ENCODE data around the gene DBN1. TPM values are rescaled to one million over a fixed set of nuclear protein-coding genes. Genes with fewer than 3 reads are reported as not detected.

The DBN1 gene
- total RNA-seq, 1 experiment from 2014 or later, result 218 TPM

DNA sequence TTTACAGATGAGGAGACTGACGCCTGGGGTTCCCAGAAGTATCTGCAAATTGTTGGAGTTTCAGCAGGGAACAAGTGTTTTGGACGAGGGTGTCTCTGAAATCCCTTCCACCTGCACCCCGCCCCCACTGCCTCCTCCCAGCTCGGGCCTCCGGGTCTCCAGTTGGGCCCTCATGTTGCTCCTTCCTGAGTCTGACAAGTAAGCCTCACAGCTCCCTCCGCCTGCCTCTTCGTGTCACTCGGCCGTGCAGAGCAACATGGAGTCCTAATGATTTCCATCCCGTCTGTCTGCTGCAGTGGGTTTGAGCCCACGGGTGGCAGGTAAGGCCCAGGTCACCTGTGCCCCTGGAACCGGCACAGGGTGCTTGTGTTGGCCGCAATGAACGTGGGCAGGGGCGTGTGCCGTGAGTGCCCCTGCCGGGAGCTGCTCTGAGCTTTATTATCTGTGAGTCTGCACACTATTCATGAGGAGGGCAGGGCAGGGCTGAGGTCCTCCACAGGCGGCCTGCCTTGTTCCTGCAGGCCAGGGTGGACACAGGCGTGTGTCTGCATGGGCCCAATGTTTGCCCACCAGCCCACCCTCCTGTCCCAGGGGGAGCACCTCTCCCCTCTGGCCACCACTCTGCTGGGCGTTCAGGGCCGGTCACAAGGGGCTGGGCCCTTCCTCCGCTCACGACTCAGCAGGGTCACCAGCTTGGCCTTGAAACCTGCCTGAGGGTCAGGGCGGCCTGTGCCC, 30.1 kb upstream of the DBN1 start:
- intact Hi-C loops (cut with micrococcal nuclease; ENCODE audit: unreplicated experiment), result no loop called here
- no peak overlapping the region for H3K4me3 Mint-ChIP-seq (ENCODE audit: low read depth, unreplicated experiment)
- peaks cover 12% of the 10 kb centered on the region for H3K27me3 Mint-ChIP-seq (ENCODE audit: unreplicated experiment)
- BruUV-seq (replicated peaks), result no TSS peak
- peaks cover 16% of the 10 kb centered on the region for H3K36me3 Mint-ChIP-seq (ENCODE audit: insufficient read depth, unreplicated experiment)
- no peak for DNase-seq
- H3K9me3 Mint-ChIP-seq (ENCODE audit: low read depth, unreplicated experiment), result no peaks in the 10 kb centered on the region
- TF ChIP-seq, protein P1, sequence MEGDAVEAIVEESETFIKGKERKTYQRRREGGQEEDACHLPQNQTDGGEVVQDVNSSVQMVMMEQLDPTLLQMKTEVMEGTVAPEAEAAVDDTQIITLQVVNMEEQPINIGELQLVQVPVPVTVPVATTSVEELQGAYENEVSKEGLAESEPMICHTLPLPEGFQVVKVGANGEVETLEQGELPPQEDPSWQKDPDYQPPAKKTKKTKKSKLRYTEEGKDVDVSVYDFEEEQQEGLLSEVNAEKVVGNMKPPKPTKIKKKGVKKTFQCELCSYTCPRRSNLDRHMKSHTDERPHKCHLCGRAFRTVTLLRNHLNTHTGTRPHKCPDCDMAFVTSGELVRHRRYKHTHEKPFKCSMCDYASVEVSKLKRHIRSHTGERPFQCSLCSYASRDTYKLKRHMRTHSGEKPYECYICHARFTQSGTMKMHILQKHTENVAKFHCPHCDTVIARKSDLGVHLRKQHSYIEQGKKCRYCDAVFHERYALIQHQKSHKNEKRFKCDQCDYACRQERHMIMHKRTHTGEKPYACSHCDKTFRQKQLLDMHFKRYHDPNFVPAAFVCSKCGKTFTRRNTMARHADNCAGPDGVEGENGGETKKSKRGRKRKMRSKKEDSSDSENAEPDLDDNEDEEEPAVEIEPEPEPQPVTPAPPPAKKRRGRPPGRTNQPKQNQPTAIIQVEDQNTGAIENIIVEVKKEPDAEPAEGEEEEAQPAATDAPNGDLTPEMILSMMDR (IDR thresholded peaks at IDR 0.05; ENCODE audit: unreplicated experiment), result no peak
- no peak overlapping the region for H3K27ac Mint-ChIP-seq (ENCODE audit: unreplicated experiment)
- CTCF ChIA-PET, result interaction anchor here (1.6 kb wide), 1 partner anchor 46 kb away, joined by 4 read pairs; no protein-coding TSS in a partner anchor
- peaks cover 14% of the 10 kb centered on the region for H3K4me1 Mint-ChIP-seq (ENCODE audit: low read depth, unreplicated experiment)

DNA sequence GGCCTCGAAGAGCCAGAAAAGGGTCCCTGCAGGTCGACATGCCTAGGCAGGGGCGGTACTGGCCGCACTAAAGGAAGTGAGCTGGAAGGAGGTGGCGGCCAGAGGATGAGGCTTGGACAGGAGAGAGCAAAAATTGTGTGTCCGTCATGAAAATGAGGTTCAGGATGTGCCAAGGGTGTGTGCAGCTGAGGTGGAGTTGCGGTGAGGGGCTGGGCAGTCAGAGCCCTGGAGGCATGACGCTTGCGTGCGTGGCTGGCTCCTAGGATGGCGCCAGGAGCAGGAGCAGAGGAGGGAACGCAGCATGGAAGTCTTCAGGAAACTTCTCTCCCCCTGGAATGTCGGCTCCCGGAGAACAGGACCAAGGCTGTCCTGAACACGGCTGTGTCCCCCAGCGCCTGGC, 29.5 kb upstream of the DBN1 start:
- intact Hi-C loops (cut with micrococcal nuclease; ENCODE audit: unreplicated experiment), result no loop called here
- CTCF ChIA-PET, result interaction anchor here (1.6 kb wide), 1 partner anchor 46 kb away, joined by 4 read pairs; no protein-coding TSS in a partner anchor

DNA sequence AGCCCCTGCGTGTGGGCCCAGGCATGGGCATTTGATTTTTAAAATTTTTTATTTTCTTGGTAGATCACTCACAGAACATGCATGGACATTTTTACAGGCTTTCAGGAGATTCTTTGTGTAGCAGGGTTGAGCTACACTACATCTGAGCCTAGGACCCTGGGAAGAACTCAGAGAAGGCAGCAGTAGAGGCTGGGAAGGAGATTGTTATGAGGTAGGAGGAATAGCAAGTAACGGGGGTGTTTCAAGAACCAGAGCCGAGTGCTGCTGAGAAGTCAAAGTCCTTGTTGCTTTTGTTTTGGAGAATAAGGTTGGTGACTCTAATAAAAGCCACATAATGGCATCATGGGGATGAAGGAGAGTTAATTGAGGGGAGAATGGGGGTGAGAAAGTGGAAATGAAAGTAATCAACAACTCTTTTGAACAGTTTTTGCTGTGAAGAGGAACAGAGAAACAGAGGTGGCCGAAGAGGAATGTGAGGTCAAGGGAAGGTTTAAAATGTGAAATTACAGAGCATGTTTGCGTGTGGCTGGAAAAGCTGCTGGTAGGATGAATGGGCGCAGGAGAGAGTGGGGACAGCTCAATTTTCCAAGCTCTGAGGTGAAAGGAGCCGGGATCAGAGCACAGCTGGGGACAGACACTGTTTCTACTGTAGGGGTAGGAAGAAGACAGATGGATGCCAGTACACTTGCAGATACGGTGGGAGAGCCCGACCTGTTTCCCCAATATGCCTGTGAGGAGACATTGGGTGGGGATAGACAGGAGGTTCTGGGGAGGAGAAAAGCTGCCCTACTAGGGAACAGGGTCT, 28.6 kb upstream of the DBN1 start:
- peaks cover 22% of the 10 kb centered on the region for H3K4me1 Mint-ChIP-seq (ENCODE audit: low read depth, unreplicated experiment)
- no peaks in the 10 kb centered on the region for H3K9me3 Mint-ChIP-seq (ENCODE audit: low read depth, unreplicated experiment)
- intact Hi-C loops (cut with micrococcal nuclease; ENCODE audit: unreplicated experiment), result loop anchor here (1.0 to 2.0 kb wide), 2 partner anchors 97 to 112 kb away; no protein-coding TSS in a partner anchor
- no peak for DNase-seq
- no peak overlapping the region for H3K4me3 Mint-ChIP-seq (ENCODE audit: low read depth, unreplicated experiment)
- CTCF ChIA-PET, result interaction anchor here (0.7 to 1.6 kb wide), 10 partner anchors 30 to 192 kb away, joined by 3 to 12 read pairs (median 4); no protein-coding TSS in a partner anchor
- TF ChIP-seq, protein P1 (IDR thresholded peaks at IDR 0.05; ENCODE audit: unreplicated experiment), result no peak
- BruUV-seq (replicated peaks), result no TSS peak
- H3K27ac Mint-ChIP-seq (ENCODE audit: unreplicated experiment), result no peak overlapping the region
- peaks cover 20% of the 10 kb centered on the region for H3K27me3 Mint-ChIP-seq (ENCODE audit: unreplicated experiment)
- peaks cover 21% of the 10 kb centered on the region for H3K36me3 Mint-ChIP-seq (ENCODE audit: insufficient read depth, unreplicated experiment)

More for the DNA sequence above, 29.5 kb upstream of the DBN1 start:
- TF ChIP-seq, protein P1 (IDR thresholded peaks at IDR 0.05; ENCODE audit: unreplicated experiment), result no peak
- H3K9me3 Mint-ChIP-seq (ENCODE audit: low read depth, unreplicated experiment), result no peaks in the 10 kb centered on the region
- peaks cover 19% of the 10 kb centered on the region for H3K27me3 Mint-ChIP-seq (ENCODE audit: unreplicated experiment)
- no peak overlapping the region for H3K4me3 Mint-ChIP-seq (ENCODE audit: low read depth, unreplicated experiment)
- peaks cover 21% of the 10 kb centered on the region for H3K36me3 Mint-ChIP-seq (ENCODE audit: insufficient read depth, unreplicated experiment)
- peaks cover 20% of the 10 kb centered on the region for H3K4me1 Mint-ChIP-seq (ENCODE audit: low read depth, unreplicated experiment)
- H3K27ac Mint-ChIP-seq (ENCODE audit: unreplicated experiment), result no peak overlapping the region
- BruUV-seq (replicated peaks), result no TSS peak
- DNase-seq, result no peak

DNA sequence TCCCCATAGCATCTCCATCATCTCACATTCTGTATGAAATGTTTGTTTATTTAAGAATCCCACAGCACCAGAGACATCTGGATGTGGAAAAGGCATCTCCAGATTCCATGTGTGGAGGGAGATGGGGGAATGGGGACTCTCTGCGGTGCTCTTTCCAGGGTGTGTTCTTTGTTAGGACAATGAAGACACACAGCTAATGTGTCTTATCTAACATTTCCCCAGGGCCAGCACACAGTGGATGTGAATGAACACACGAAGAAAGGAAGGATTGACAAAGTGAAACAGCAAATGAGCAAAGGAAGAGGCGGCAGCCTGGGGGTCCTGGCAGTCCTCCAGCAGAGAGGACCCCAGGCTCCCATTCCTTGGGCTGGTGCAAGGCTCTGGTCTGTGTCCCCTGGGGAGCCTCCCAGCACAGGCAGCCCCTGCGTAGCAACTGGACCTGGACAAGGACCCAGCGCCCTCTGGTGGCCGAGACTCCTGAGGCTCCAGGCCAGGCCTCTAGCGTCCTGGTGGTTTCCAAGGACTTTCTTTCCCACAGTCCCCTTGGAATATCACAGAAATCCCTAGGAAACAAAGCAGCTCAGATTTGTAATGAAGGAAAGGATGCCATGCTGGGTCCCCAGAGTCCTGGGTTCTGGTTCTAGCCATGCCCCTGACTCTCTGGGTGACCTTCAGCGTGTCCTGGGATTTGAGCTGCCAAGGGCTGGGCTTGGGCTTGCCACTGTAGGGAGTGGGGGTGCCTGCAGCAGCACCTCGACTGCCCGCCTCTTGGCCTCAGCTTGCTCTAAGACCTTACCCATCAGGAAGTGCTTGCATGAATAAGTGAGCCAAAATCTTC, 27.5 kb upstream of the DBN1 start:
- DNase-seq, result peak; percentile 97
- CTCF ChIA-PET, result interaction anchor here (0.6 to 1.5 kb wide), 13 partner anchors 28 to 414 kb away, joined by 3 to 12 read pairs (median 4); partner anchors contain the start of genes FGFR4 and GRK6
- Mint-ChIP-seq H3K27me3 (ENCODE audit: unreplicated experiment) (peaks cover 20% of the 10 kb centered on the region), H3K9me3 (ENCODE audit: low read depth, unreplicated experiment) (no peaks in the 10 kb centered on the region), H3K27ac (ENCODE audit: unreplicated experiment) (peak overlapping the region; percentile 47), H3K4me1 (ENCODE audit: low read depth, unreplicated experiment) (peaks cover 22% of the 10 kb centered on the region), H3K36me3 (ENCODE audit: insufficient read depth, unreplicated experiment) (peaks cover 31% of the 10 kb centered on the region), H3K4me3 (ENCODE audit: low read depth, unreplicated experiment) (no peak overlapping the region)
- intact Hi-C loops (cut with micrococcal nuclease; ENCODE audit: unreplicated experiment), result loop anchor here (1.0 to 2.0 kb wide), 2 partner anchors 96 to 111 kb away; no protein-coding TSS in a partner anchor
- BruUV-seq (replicated peaks), result no TSS peak
- TF ChIP-seq, protein P1 (IDR thresholded peaks at IDR 0.05; ENCODE audit: unreplicated experiment), result peak; percentile 98
